ENCODE measurements around the gene CD63. TPM values are rescaled to one million over a fixed set of nuclear protein-coding genes. Genes with fewer than 3 reads are reported as not detected.

CD63 gene
- total RNA-seq, 1 experiment from 2014 or later, result 879 TPM

DNA sequence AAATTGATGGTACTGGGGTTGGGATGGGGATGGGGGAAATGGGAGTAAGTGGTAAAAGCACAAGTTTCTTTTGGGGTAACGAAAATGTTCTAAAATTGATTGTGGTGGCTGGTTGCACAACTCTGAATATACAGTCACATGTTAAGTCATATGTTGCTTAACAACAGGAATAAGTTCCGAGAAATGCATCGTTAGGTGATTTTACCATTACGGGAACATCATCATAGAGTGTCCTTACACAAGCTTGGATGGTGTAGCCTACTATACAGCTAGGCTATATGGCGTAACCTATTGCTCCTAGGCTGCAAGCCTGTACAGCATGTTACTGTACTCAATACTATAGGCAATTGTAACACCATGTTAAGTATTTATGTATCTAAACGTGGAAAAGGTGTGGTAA, 52.1 kb downstream of the CD63 start:
- intact Hi-C loops (cut with micrococcal nuclease; ENCODE audit: unreplicated experiment) (no loop called here), in situ Hi-C loops (cut with HindIII; ENCODE audit: low pct_unique_long_range_greater_than_20kb, low sequenced_read_pairs) (no loop called here)
- peaks cover 5% of the 10 kb centered on the region; the same call in 1 of the 2 replicates for H3K4me1 ChIP-seq (ENCODE audit: control insufficient read depth, insufficient read depth, low read length)
- no peak for TF ChIP-seq TCF7L2 (IDR thresholded peaks at IDR 0.05; ENCODE audit: low read depth, low read length)
- no peak for TF ChIP-seq POLR2AphosphoS5 (IDR thresholded peaks at IDR 0.05; ENCODE audit: low read depth, low read length)
- TF ChIP-seq, protein P1, sequence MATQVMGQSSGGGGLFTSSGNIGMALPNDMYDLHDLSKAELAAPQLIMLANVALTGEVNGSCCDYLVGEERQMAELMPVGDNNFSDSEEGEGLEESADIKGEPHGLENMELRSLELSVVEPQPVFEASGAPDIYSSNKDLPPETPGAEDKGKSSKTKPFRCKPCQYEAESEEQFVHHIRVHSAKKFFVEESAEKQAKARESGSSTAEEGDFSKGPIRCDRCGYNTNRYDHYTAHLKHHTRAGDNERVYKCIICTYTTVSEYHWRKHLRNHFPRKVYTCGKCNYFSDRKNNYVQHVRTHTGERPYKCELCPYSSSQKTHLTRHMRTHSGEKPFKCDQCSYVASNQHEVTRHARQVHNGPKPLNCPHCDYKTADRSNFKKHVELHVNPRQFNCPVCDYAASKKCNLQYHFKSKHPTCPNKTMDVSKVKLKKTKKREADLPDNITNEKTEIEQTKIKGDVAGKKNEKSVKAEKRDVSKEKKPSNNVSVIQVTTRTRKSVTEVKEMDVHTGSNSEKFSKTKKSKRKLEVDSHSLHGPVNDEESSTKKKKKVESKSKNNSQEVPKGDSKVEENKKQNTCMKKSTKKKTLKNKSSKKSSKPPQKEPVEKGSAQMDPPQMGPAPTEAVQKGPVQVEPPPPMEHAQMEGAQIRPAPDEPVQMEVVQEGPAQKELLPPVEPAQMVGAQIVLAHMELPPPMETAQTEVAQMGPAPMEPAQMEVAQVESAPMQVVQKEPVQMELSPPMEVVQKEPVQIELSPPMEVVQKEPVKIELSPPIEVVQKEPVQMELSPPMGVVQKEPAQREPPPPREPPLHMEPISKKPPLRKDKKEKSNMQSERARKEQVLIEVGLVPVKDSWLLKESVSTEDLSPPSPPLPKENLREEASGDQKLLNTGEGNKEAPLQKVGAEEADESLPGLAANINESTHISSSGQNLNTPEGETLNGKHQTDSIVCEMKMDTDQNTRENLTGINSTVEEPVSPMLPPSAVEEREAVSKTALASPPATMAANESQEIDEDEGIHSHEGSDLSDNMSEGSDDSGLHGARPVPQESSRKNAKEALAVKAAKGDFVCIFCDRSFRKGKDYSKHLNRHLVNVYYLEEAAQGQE (IDR thresholded peaks at IDR 0.05; ENCODE audit: insufficient read depth in 1 of 2, low read depth in 2 of 2, low read length in 1 of 2), result no peak
- no peak for TF ChIP-seq SIN3A (IDR thresholded peaks at IDR 0.05; ENCODE audit: borderline replicate concordance, insufficient read depth, low read depth, low read length)
- TF ChIP-seq, protein P2, sequence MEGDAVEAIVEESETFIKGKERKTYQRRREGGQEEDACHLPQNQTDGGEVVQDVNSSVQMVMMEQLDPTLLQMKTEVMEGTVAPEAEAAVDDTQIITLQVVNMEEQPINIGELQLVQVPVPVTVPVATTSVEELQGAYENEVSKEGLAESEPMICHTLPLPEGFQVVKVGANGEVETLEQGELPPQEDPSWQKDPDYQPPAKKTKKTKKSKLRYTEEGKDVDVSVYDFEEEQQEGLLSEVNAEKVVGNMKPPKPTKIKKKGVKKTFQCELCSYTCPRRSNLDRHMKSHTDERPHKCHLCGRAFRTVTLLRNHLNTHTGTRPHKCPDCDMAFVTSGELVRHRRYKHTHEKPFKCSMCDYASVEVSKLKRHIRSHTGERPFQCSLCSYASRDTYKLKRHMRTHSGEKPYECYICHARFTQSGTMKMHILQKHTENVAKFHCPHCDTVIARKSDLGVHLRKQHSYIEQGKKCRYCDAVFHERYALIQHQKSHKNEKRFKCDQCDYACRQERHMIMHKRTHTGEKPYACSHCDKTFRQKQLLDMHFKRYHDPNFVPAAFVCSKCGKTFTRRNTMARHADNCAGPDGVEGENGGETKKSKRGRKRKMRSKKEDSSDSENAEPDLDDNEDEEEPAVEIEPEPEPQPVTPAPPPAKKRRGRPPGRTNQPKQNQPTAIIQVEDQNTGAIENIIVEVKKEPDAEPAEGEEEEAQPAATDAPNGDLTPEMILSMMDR (IDR thresholded peaks at IDR 0.05), result no peak
- DNase-seq (ENCODE audit: low read depth, low spot score) (no peak), ATAC-seq (no peak)
- H3K27ac ChIP-seq (ENCODE audit: low read length), result no peak overlapping the region
- no TSS peak for BruUV-seq (replicated peaks)
- no peak overlapping the region for H3K4me3 ChIP-seq (ENCODE audit: low read depth in 2 of 2, low read length in 2 of 2)
- ChIA-PET CTCF (interaction anchor here (0.6 to 0.9 kb wide), 2 partner anchors 44 to 536 kb away, joined by 4 to 5 read pairs; partner anchors contain the start of gene RDH5), POLR2A (no interaction called here)
- H3K27me3 ChIP-seq (ENCODE audit: control insufficient read depth, insufficient read depth, low read length), result peaks cover 8% of the 10 kb centered on the region; the same call in 1 of the 2 replicates
- no peaks in the 10 kb centered on the region for H3K9me3 ChIP-seq (ENCODE audit: control insufficient read depth, insufficient read depth, low read depth, low read length)
- no peaks in the 10 kb centered on the region for H3K36me3 ChIP-seq (ENCODE audit: control insufficient read depth, insufficient read depth, low read length)

DNA sequence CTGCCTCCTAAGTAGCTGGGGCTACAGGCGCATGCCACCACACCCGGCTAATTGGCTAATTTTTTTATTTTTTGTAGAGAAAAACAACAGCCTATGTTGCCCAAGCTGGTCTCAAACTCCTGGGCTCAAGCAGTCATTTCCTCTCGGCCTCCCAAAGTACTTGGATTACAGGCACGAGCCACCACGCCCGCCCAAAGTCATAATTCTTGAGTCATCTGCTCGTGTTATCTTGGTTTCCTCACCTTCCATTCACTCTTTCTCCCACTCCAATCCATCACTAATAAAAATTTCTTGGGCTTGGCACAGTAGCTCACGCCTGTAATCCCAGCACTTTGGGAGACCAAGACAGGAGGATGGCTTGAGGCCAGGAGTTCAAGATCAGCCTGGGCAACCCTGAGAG, 53.1 kb downstream of the CD63 start:
- TF ChIP-seq, protein P1 (IDR thresholded peaks at IDR 0.05; ENCODE audit: insufficient read depth in 1 of 2, low read depth in 2 of 2, low read length in 1 of 2), result no peak
- TF ChIP-seq, protein P2 (IDR thresholded peaks at IDR 0.05), result no peak
- no peak for TF ChIP-seq TCF7L2 (IDR thresholded peaks at IDR 0.05; ENCODE audit: low read depth, low read length)
- no peak for TF ChIP-seq SIN3A (IDR thresholded peaks at IDR 0.05; ENCODE audit: borderline replicate concordance, insufficient read depth, low read depth, low read length)
- no peak for TF ChIP-seq POLR2AphosphoS5 (IDR thresholded peaks at IDR 0.05; ENCODE audit: low read depth, low read length)
- no peaks in the 10 kb centered on the region for H3K36me3 ChIP-seq (ENCODE audit: control insufficient read depth, insufficient read depth, low read length)
- ChIA-PET POLR2A (no interaction called here), CTCF (no interaction called here)
- peaks cover 8% of the 10 kb centered on the region; the same call in 1 of the 2 replicates for H3K27me3 ChIP-seq (ENCODE audit: control insufficient read depth, insufficient read depth, low read length)
- in situ Hi-C loops (cut with HindIII; ENCODE audit: low pct_unique_long_range_greater_than_20kb, low sequenced_read_pairs), result no loop called here
- ATAC-seq, result no peak
- no peaks in the 10 kb centered on the region for H3K9me3 ChIP-seq (ENCODE audit: control insufficient read depth, insufficient read depth, low read depth, low read length)
- no peak overlapping the region for H3K4me3 ChIP-seq (ENCODE audit: low read depth in 2 of 2, low read length in 2 of 2)
- no peaks in the 10 kb centered on the region for H3K4me1 ChIP-seq (ENCODE audit: control insufficient read depth, insufficient read depth, low read length)
- BruUV-seq (replicated peaks), result no TSS peak
- DNase-seq (ENCODE audit: low read depth, low spot score), result no peak
- H3K27ac ChIP-seq (ENCODE audit: low read length), result no peak overlapping the region
- intact Hi-C loops (cut with micrococcal nuclease; ENCODE audit: unreplicated experiment), result no loop called here
